ENCODE measurements around the gene FAM3B.

GRCh38 chr21:41319273-41319672 lies 2.7 kb downstream of the FAM3B start:
- TF ChIP-seq CTCF (IDR thresholded peaks at IDR 0.05), result no peak
- peak in 1 of 2 donors; percentile 56 for TF ChIP-seq POLR2A (IDR thresholded peaks at IDR 0.05)

Measured in Peyer's patch (tissue), 4 donors.